ENCODE results near the gene RHBDD2. TPM values are rescaled to one million over a fixed set of nuclear protein-coding genes. Genes with fewer than 3 reads are reported as not detected.
A peak's percentile ranks its signal among the peaks of the same experiment; 100 is the strongest.
"Not testable (repeated sequence)": the region's sequence is repeated elsewhere in the genome, so short reads cannot be mapped to it uniquely, and the experiment has no call there.

RHBDD2 gene
- total RNA-seq, 1 experiment from 2014 or later, result 79.3 TPM

- peak overlapping the region; percentile 77 to 95 for H3K4me3 ChIP-seq (ENCODE audit: low read depth in 2 of 2, low read length in 2 of 2)
- H3K27ac ChIP-seq (ENCODE audit: low read length), result peak overlapping the region; percentile 96
- ATAC-seq, result no peak
- TF ChIP-seq TCF7L2 (IDR thresholded peaks at IDR 0.05; ENCODE audit: low read depth, low read length) (no peak), CTCF (IDR thresholded peaks at IDR 0.05) (no peak), POLR2AphosphoS5 (IDR thresholded peaks at IDR 0.05; ENCODE audit: low read depth, low read length) (no peak), SIN3A (IDR thresholded peaks at IDR 0.05; ENCODE audit: borderline replicate concordance, insufficient read depth, low read depth, low read length) (no peak), REST (IDR thresholded peaks at IDR 0.05; ENCODE audit: insufficient read depth in 1 of 2, low read depth in 2 of 2, low read length in 1 of 2) (no peak)
- CTCF ChIA-PET, result interaction anchor here (0.7 kb wide), 1 partner anchor 157 kb away, joined by 4 read pairs; no protein-coding TSS in a partner anchor
- POLR2A ChIA-PET, result no interaction called here
- H3K27me3 ChIP-seq (ENCODE audit: control insufficient read depth, insufficient read depth, low read length), result no peaks in the 10 kb centered on the region
- peaks cover 6% of the 10 kb centered on the region; the same call in 1 of the 2 replicates for H3K36me3 ChIP-seq (ENCODE audit: control insufficient read depth, insufficient read depth, low read length)
- BruUV-seq (replicated peaks), result TSS peak; percentile 79
- no peaks in the 10 kb centered on the region for H3K9me3 ChIP-seq (ENCODE audit: control insufficient read depth, insufficient read depth, low read depth, low read length)
- in situ Hi-C loops (cut with HindIII; ENCODE audit: low pct_unique_long_range_greater_than_20kb, low sequenced_read_pairs), result no loop called here
- no peak for DNase-seq (ENCODE audit: low read depth, low spot score)
- intact Hi-C loops (cut with micrococcal nuclease; ENCODE audit: unreplicated experiment), result no loop called here
- peaks cover 12% of the 10 kb centered on the region; the same call in 1 of the 2 replicates for H3K4me1 ChIP-seq (ENCODE audit: control insufficient read depth, insufficient read depth, low read length)
Observed at GRCh38 chr7:75880242-75880641, 1.4 kb downstream of the RHBDD2 start.

- TF ChIP-seq SIN3A (IDR thresholded peaks at IDR 0.05; ENCODE audit: borderline replicate concordance, insufficient read depth, low read depth, low read length) (no peak), REST (IDR thresholded peaks at IDR 0.05; ENCODE audit: insufficient read depth in 1 of 2, low read depth in 2 of 2, low read length in 1 of 2) (no peak), CTCF (IDR thresholded peaks at IDR 0.05) (no peak), TCF7L2 (IDR thresholded peaks at IDR 0.05; ENCODE audit: low read depth, low read length) (no peak), POLR2AphosphoS5 (IDR thresholded peaks at IDR 0.05; ENCODE audit: low read depth, low read length) (no peak)
- DNase-seq (ENCODE audit: low read depth, low spot score) (no peak), ATAC-seq (no peak)
- Histone ChIP-seq H3K27me3 (ENCODE audit: control insufficient read depth, insufficient read depth, low read length) (no peaks in the 10 kb centered on the region), H3K27ac (ENCODE audit: low read length) (no peak overlapping the region), H3K4me3 (ENCODE audit: low read depth in 2 of 2, low read length in 2 of 2) (no peak overlapping the region), H3K9me3 (ENCODE audit: control insufficient read depth, insufficient read depth, low read depth, low read length) (no peaks in the 10 kb centered on the region), H3K4me1 (ENCODE audit: control insufficient read depth, insufficient read depth, low read length) (peaks cover 12% of the 10 kb centered on the region; the same call in 1 of the 2 replicates), H3K36me3 (ENCODE audit: control insufficient read depth, insufficient read depth, low read length) (peaks cover 6% of the 10 kb centered on the region; the same call in 1 of the 2 replicates)
- BruUV-seq (replicated peaks), result no TSS peak
- POLR2A ChIA-PET, result no interaction called here
- CTCF ChIA-PET, result no interaction called here
- in situ Hi-C loops (cut with HindIII; ENCODE audit: low pct_unique_long_range_greater_than_20kb, low sequenced_read_pairs), result no loop called here
- intact Hi-C loops (cut with micrococcal nuclease; ENCODE audit: unreplicated experiment), result no loop called here
Observed at GRCh38 chr7:75881436-75882095, 2.7 kb downstream of the RHBDD2 start.

- H3K27ac ChIP-seq (ENCODE audit: low read length); BruUV-seq (replicated peaks); intact Hi-C loops (cut with micrococcal nuclease; ENCODE audit: unreplicated experiment); H3K9me3 ChIP-seq (ENCODE audit: control insufficient read depth, insufficient read depth, low read depth, low read length); POLR2A ChIA-PET; ATAC-seq; H3K27me3 ChIP-seq (ENCODE audit: control insufficient read depth, insufficient read depth, low read length); H3K36me3 ChIP-seq (ENCODE audit: control insufficient read depth, insufficient read depth, low read length); H3K4me3 ChIP-seq (ENCODE audit: low read depth in 2 of 2, low read length in 2 of 2); DNase-seq (ENCODE audit: low read depth, low spot score); H3K4me1 ChIP-seq (ENCODE audit: control insufficient read depth, insufficient read depth, low read length); in situ Hi-C loops (cut with HindIII; ENCODE audit: low pct_unique_long_range_greater_than_20kb, low sequenced_read_pairs): not testable (repeated sequence)
- CTCF ChIA-PET, result interaction anchor here (0.5 kb wide), 1 partner anchor 123 kb away, joined by 3 read pairs; no protein-coding TSS in a partner anchor
Observed at GRCh38 chr7:75883265-75883824, 4.5 kb downstream of the RHBDD2 start.
